H54 (cell line): ENCODE results near the gene POLR2C.
"Not testable (repeated sequence)": the region's sequence is repeated elsewhere in the genome, so short reads cannot be mapped to it uniquely, and the experiment has no call there.

Source experiments
- DNase-seq: peaks from one replicate; pipeline ENCODE4 v3.0.0; 2011; ENCODE audit warnings: low spot score, mixed read lengths; ENCODE audit not compliant: insufficient read length
- FAIRE-seq: peaks from 3 replicates; lab custom pipeline; 2011; peaks lifted over from hg19 to GRCh38; lab: Jason Lieb, UNC
- POLR2A ChIP-seq: IDR thresholded peaks from 2 replicates; pipeline ENCODE4 v1.6.1; 2011; ENCODE audit warnings: low read depth, mild to moderate bottlenecking, low read length

Gene POLR2C

DNA sequence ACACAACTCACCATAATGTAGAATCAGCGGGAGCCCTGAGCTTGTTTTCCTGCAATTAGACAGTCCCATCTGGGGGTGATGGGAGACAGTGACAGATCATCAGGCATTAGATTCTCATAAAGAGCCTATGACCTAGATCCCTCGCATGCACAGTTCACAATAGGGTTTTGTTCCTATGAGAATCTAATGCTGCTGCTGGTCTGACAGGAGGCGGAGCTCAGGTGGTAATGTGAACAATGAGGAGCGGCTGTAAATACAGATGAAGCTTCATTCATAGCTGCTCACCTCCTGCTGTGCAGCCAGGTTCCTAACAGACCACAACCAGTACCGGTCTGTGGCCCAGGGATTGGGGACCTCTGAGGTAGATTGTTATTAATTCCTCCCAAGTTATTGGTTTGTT is 26.8 kb downstream of the POLR2C start:
- no peak for DNase-seq
- TF ChIP-seq POLR2A = no peak
- no peak for FAIRE-seq

- FAIRE-seq = no peak
- no peak for DNase-seq
These were observed 31.3 kb downstream of the POLR2C start for GRCh38 chr16:57493767-57494166.

DNA sequence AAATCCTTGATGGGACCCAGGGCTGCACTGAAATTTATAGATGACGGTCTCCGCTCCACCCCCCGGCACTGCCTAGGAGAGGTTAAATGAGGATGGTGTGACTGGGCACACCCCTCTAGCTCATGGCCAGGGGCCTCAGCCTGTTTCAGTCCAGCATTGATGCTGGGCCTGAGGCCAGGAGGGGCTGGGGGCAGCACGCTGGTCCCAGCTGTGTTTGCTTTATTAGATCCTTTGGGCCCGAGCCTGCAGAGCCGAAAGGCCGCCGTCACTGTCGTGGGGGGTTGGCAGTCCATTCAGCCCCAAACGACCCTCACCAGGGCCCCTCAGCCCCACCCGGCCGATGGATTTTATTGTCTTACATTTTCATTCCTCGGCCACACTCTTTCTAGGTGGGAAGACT is 34.6 kb downstream of the POLR2C start:
- TF ChIP-seq POLR2A = no peak
- DNase-seq = no peak
- FAIRE-seq = no peak

More at GRCh38 chr16:57493767-57494166, 31.3 kb downstream of the POLR2C start:
- no peak for TF ChIP-seq POLR2A

- no peak for TF ChIP-seq POLR2A
These were observed 35.6 kb downstream of the POLR2C start for GRCh38 chr16:57498031-57498430.

DNA sequence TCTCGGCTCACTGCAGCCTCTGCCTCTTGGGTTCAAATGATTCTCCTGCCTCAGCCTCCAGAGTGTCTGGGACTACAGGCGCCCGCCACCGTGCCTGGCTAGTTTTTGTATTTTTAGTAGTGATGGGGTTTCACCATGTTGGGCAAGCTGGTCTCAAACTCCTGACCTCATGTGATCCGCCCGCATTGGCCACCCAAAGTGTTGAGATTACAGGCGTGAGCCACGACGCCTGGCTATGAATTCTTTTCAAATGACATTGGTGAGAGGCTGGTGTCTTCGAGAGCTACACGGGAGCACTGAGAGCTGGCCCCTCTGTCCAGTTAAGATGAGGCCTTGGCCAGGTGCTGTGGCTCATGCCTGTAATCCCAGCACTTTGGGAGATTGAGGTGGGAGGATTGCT is 37.5 kb downstream of the POLR2C start:
- not testable (repeated sequence) for FAIRE-seq

More at GRCh38 chr16:57498031-57498430, 35.6 kb downstream of the POLR2C start:
- FAIRE-seq (no peak), DNase-seq (no peak)

GRCh38 chr16:57500578-57501111 is 38.2 kb downstream of the POLR2C start:
- no peak for DNase-seq
- TF ChIP-seq POLR2A = no peak
- no peak for FAIRE-seq

More for the DNA sequence above, 37.5 kb downstream of the POLR2C start:
- DNase-seq = not testable (repeated sequence)

GRCh38 chr16:57501492-57501891 is 39.0 kb downstream of the POLR2C start:
- DNase-seq (no peak), FAIRE-seq (no peak)
- no peak for TF ChIP-seq POLR2A

- TF ChIP-seq POLR2A = no peak
- FAIRE-seq (no peak), DNase-seq (no peak)
These were observed 39.7 kb downstream of the POLR2C start for GRCh38 chr16:57502048-57502775.

DNA sequence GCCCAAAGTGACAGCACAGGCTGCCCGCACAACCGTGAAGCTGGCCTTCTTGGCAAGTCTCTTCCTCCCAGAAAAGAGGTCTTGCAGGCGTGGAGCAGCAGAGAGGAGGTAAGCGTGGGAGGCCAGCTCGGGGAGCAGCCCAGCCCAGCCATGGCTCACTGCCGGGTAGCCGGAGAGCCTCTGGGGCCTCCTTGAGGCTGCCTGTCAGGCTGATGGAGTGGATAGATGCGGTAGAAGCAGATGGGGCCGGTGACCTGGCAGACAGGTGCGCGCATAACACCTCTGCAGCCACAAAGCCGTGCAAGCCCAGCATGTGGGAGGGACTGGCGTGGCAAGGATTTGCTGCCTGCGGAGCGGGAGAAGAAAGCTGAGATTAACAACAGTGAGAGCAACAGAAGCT is 40.9 kb downstream of the POLR2C start:
- TF ChIP-seq POLR2A = no peak
- DNase-seq (no peak), FAIRE-seq (no peak)

DNA sequence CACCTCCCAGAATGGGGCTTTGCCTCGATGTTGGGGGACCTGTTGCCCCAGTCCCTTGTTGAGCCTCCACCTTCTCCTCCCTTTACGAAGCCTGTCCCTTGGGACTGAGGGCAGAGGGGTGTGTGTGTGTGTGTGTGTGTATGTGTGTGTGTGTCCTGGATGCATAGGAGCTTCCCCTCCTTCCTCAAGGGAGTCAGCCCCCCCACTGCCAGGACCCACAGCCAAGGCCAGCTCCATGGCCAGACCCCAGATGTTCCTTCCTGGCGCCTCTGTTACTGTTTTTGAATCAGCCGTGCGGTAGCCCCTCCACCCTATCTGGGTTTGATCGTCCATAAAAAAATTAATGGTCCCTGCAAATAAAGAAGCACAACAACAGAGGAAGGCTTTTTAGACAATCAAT is 41.5 kb downstream of the POLR2C start:
- no peak for DNase-seq
- no peak for FAIRE-seq

GRCh38 chr16:57504491-57504890 is 42.0 kb downstream of the POLR2C start:
- FAIRE-seq = no peak
- no peak for TF ChIP-seq POLR2A
- DNase-seq = no peak

More for the DNA sequence above, 41.5 kb downstream of the POLR2C start:
- no peak for TF ChIP-seq POLR2A

GRCh38 chr16:57505169-57505568 is 42.7 kb downstream of the POLR2C start:
- DNase-seq = no peak
- TF ChIP-seq POLR2A = no peak
- no peak for FAIRE-seq

- FAIRE-seq (no peak), DNase-seq (no peak)
- TF ChIP-seq POLR2A = no peak
These were observed 44.9 kb downstream of the POLR2C start for GRCh38 chr16:57507136-57508034.

DNA sequence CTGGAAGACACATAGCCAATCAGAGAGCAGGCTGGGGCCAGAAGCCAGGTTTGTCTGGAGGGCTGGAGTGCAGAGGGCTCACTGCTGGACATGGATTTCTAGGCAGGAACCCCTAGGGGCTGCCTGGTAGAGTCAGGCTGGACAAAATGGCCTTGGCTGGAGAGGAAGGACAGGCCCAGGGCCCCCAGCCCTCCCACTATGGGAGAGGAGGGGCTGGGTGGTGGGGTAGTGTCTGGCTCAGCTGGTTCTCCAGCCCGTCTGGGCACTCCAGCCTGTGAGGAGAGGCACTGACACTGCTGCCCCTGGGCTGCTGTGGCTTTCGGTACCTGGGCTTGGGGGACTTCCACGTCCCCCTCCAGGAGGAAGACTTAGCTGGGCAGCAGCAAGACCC is 45.6 kb downstream of the POLR2C start:
- DNase-seq (no peak), FAIRE-seq (no peak)
- no peak for TF ChIP-seq POLR2A
